ENCODE measurements around the gene IL2RA.

The IL2RA gene

DNA sequence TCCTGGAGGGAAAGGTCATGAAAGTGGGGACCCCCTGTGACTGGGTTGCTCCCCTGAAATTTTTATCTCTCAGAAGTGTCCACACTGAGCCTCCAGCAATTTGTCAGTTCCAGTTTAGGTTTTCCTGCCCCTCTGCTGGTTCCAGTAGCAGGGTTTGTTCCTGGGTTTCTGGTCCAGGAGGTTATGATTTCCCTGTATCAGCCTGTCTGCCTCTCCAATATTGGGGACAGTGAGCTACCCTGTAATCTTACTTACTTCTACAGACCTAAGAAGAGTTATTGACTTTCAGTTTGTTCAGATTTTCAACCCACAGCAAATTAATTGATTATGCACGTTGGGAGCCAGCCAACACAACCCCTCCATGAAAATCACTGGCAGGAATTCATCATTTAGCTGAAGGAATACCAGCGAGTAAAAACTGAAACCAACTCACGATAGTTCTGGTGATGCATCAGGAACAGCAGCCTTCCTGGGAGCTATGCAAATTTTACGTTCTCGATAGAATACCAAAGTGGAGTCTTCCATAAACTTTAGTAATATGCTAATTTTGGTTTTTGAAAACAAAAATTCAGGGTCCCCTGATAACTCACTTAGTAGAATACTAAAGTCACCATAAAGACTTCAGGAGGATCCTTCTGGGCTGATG, 53.5 kb downstream of the IL2RA start:
- Histone ChIP-seq H3K9me3 (ENCODE audit: insufficient read depth, low read length) (no peaks in the 10 kb centered on the region), H3K4me2 (ENCODE audit: low read depth, low read length, poor library complexity, severe bottlenecking) (no peak overlapping the region), H3K9ac (ENCODE audit: low read length) (no peak overlapping the region), H3F3A (ENCODE audit: insufficient read depth) (no peaks in the 10 kb centered on the region), H4K20me1 (ENCODE audit: low read depth, low read length) (no peaks in the 10 kb centered on the region), H2AFZ (ENCODE audit: low read depth, low read length, severe bottlenecking) (no peak overlapping the region), H3K36me3 (ENCODE audit: low read length) (no peaks in the 10 kb centered on the region), H3K27ac (ENCODE audit: low read depth, low read length) (no peak overlapping the region), H3K79me2 (ENCODE audit: insufficient read depth, low read length) (no peaks in the 10 kb centered on the region), H3K27me3 (ENCODE audit: low read length) (no peaks in the 10 kb centered on the region), H3K9me2 (replicated peaks; ENCODE audit: insufficient read depth, low read length) (no peaks in the 10 kb centered on the region), H3K4me3 (ENCODE audit: insufficient read depth, low read length, poor library complexity, severe bottlenecking) (no peak overlapping the region)
- TF ChIP-seq EZH2phosphoT487 (conservative IDR thresholded peaks at IDR 0.05; ENCODE audit: low read length), result no peak
- TF ChIP-seq, protein P1, sequence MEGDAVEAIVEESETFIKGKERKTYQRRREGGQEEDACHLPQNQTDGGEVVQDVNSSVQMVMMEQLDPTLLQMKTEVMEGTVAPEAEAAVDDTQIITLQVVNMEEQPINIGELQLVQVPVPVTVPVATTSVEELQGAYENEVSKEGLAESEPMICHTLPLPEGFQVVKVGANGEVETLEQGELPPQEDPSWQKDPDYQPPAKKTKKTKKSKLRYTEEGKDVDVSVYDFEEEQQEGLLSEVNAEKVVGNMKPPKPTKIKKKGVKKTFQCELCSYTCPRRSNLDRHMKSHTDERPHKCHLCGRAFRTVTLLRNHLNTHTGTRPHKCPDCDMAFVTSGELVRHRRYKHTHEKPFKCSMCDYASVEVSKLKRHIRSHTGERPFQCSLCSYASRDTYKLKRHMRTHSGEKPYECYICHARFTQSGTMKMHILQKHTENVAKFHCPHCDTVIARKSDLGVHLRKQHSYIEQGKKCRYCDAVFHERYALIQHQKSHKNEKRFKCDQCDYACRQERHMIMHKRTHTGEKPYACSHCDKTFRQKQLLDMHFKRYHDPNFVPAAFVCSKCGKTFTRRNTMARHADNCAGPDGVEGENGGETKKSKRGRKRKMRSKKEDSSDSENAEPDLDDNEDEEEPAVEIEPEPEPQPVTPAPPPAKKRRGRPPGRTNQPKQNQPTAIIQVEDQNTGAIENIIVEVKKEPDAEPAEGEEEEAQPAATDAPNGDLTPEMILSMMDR (IDR thresholded peaks at IDR 0.05; ENCODE audit: insufficient read depth, low read length, poor library complexity, severe bottlenecking), result no peak

DNA sequence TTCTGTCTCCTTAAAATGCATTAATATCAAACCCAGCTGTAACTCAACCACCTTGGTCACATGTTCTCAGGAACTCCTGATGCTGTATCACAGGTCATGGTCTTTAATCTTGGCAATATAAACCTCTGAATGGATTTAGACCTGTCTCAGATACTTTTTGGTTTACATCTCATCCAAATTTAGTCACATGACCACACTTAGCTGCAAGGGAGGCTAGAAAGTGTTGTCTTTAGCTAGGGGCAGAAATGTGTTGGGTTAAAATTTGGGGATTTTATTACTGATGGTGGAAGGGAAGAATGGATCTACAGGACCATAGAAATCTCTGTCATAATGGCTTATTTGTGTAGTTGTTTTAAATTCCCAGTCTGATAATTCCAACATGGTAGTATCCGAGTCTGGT, 55.2 kb downstream of the IL2RA start:
- no peaks in the 10 kb centered on the region for H3K9me3 ChIP-seq (ENCODE audit: insufficient read depth, low read length)
- no peak overlapping the region for H2AFZ ChIP-seq (ENCODE audit: low read depth, low read length, severe bottlenecking)
- H3K4me2 ChIP-seq (ENCODE audit: low read depth, low read length, poor library complexity, severe bottlenecking), result no peak overlapping the region
- H3K27me3 ChIP-seq (ENCODE audit: low read length), result no peaks in the 10 kb centered on the region
- H3K9me2 ChIP-seq (replicated peaks; ENCODE audit: insufficient read depth, low read length), result no peaks in the 10 kb centered on the region
- H3F3A ChIP-seq (ENCODE audit: insufficient read depth), result no peaks in the 10 kb centered on the region
- no peak overlapping the region for H3K9ac ChIP-seq (ENCODE audit: low read length)
- H4K20me1 ChIP-seq (ENCODE audit: low read depth, low read length), result no peaks in the 10 kb centered on the region
- no peak for TF ChIP-seq EZH2phosphoT487 (conservative IDR thresholded peaks at IDR 0.05; ENCODE audit: low read length)
- TF ChIP-seq, protein P1 (IDR thresholded peaks at IDR 0.05; ENCODE audit: insufficient read depth, low read length, poor library complexity, severe bottlenecking), result no peak
- H3K4me3 ChIP-seq (ENCODE audit: insufficient read depth, low read length, poor library complexity, severe bottlenecking), result no peak overlapping the region
- H3K36me3 ChIP-seq (ENCODE audit: low read length), result no peaks in the 10 kb centered on the region
- H3K79me2 ChIP-seq (ENCODE audit: insufficient read depth, low read length), result no peaks in the 10 kb centered on the region
- no peak overlapping the region for H3K27ac ChIP-seq (ENCODE audit: low read depth, low read length)

- Histone ChIP-seq H4K20me1 (ENCODE audit: low read depth, low read length) (no peaks in the 10 kb centered on the region), H3K27me3 (ENCODE audit: low read length) (no peaks in the 10 kb centered on the region), H3K9me2 (replicated peaks; ENCODE audit: insufficient read depth, low read length) (no peaks in the 10 kb centered on the region), H3K36me3 (ENCODE audit: low read length) (no peaks in the 10 kb centered on the region), H3K27ac (ENCODE audit: low read depth, low read length) (no peak overlapping the region), H3K4me2 (ENCODE audit: low read depth, low read length, poor library complexity, severe bottlenecking) (no peak overlapping the region), H3K9me3 (ENCODE audit: insufficient read depth, low read length) (no peaks in the 10 kb centered on the region), H3K4me3 (ENCODE audit: insufficient read depth, low read length, poor library complexity, severe bottlenecking) (no peak overlapping the region), H3F3A (ENCODE audit: insufficient read depth) (no peaks in the 10 kb centered on the region), H2AFZ (ENCODE audit: low read depth, low read length, severe bottlenecking) (no peak overlapping the region), H3K79me2 (ENCODE audit: insufficient read depth, low read length) (no peaks in the 10 kb centered on the region), H3K9ac (ENCODE audit: low read length) (no peak overlapping the region)
- TF ChIP-seq, protein P1 (IDR thresholded peaks at IDR 0.05; ENCODE audit: insufficient read depth, low read length, poor library complexity, severe bottlenecking), result no peak
- no peak for TF ChIP-seq EZH2phosphoT487 (conservative IDR thresholded peaks at IDR 0.05; ENCODE audit: low read length)
Measured at GRCh38 chr10:6006546-6006945, 55.6 kb downstream of the IL2RA start.
